Measurements from ENCODE around the gene CDK18.

Gene CDK18

GRCh38 chr1:205497351-205497750 lies 7.1 kb upstream of the CDK18 start:
- in situ Hi-C loops (cut with HindIII; ENCODE audit: low pct_ligation_motif_present, low sequenced_read_pairs), result no loop called here
- no peak for DNase-seq
- Histone ChIP-seq H3K36me3 (replicated peaks) (no peaks in the 10 kb centered on the region), H3K4me3 (ENCODE audit: low read depth, low read length) (no peak overlapping the region), H3K27me3 (replicated peaks) (peaks cover 7% of the 10 kb centered on the region), H3K27ac (no peak overlapping the region)
- no peak for TF ChIP-seq CTCF (IDR thresholded peaks at IDR 0.05; ENCODE audit: low read depth, low read length, missing control alignments)

- Histone ChIP-seq H3K36me3 (replicated peaks) (no peaks in the 10 kb centered on the region), H3K4me3 (ENCODE audit: low read depth, low read length) (no peak overlapping the region), H3K27me3 (replicated peaks) (peaks cover 12% of the 10 kb centered on the region), H3K27ac (no peak overlapping the region)
- in situ Hi-C loops (cut with HindIII; ENCODE audit: low pct_ligation_motif_present, low sequenced_read_pairs), result no loop called here
- TF ChIP-seq CTCF (IDR thresholded peaks at IDR 0.05; ENCODE audit: low read depth, low read length, missing control alignments), result no peak
- DNase-seq, result no peak
These were observed 4.7 kb upstream of the CDK18 start for GRCh38 chr1:205499789-205500188.

- Histone ChIP-seq H3K4me3 (ENCODE audit: low read depth, low read length) (no peak overlapping the region), H3K27ac (no peak overlapping the region), H3K27me3 (replicated peaks) (peaks cover 17% of the 10 kb centered on the region), H3K36me3 (replicated peaks) (no peaks in the 10 kb centered on the region)
- in situ Hi-C loops (cut with HindIII; ENCODE audit: low pct_ligation_motif_present, low sequenced_read_pairs), result no loop called here
- no peak for DNase-seq
- TF ChIP-seq CTCF (IDR thresholded peaks at IDR 0.05; ENCODE audit: low read depth, low read length, missing control alignments), result no peak
These were observed 3.9 kb upstream of the CDK18 start for GRCh38 chr1:205500240-205501233.

- no peak overlapping the region for H3K27ac ChIP-seq
- DNase-seq, result no peak
- in situ Hi-C loops (cut with HindIII; ENCODE audit: low pct_ligation_motif_present, low sequenced_read_pairs), result no loop called here
- no peak overlapping the region for H3K4me3 ChIP-seq (ENCODE audit: low read depth, low read length)
- H3K27me3 ChIP-seq (replicated peaks), result peaks cover 20% of the 10 kb centered on the region
- no peaks in the 10 kb centered on the region for H3K36me3 ChIP-seq (replicated peaks)
- TF ChIP-seq CTCF (IDR thresholded peaks at IDR 0.05; ENCODE audit: low read depth, low read length, missing control alignments), result no peak
These were observed 2.2 kb upstream of the CDK18 start for GRCh38 chr1:205502111-205502810.

GRCh38 chr1:205502992-205503391 lies 1.5 kb upstream of the CDK18 start:
- in situ Hi-C loops (cut with HindIII; ENCODE audit: low pct_ligation_motif_present, low sequenced_read_pairs), result no loop called here
- H3K27me3 ChIP-seq (replicated peaks), result peaks cover 16% of the 10 kb centered on the region

More at GRCh38 chr1:205502992-205503391, 1.5 kb upstream of the CDK18 start:
- no peak for DNase-seq
- Histone ChIP-seq H3K4me3 (ENCODE audit: low read depth, low read length) (no peak overlapping the region), H3K27ac (no peak overlapping the region), H3K36me3 (replicated peaks) (no peaks in the 10 kb centered on the region)
- TF ChIP-seq CTCF (IDR thresholded peaks at IDR 0.05; ENCODE audit: low read depth, low read length, missing control alignments), result no peak

Measured in brain microvascular endothelial cell (primary cell).